HL-60 (cell line): ENCODE data around the gene RFWD3.

Experiments used
- DNase-seq, 2 experiments: peaks; one replicate each; pipeline ENCODE4 v3.0.0-alpha.2; 2010 to 2020; ENCODE audit warnings: low read depth in 1 of 2, low spot score in 1 of 2
- H3K27ac ChIP-seq: fragments of 250-450 bp; sonication (Bioruptor Pico); replicated peaks from 2 replicates; pipeline ENCODE4 v1.5.1; 2020; ENCODE audit warnings: mild to moderate bottlenecking, moderate library complexity
- H3K27me3 ChIP-seq: fragments of 250-450 bp; sonication (Bioruptor Pico); 2 replicates; pipeline ENCODE4 v1.5.1; 2021; ENCODE audit warnings: mild to moderate bottlenecking, moderate library complexity; ENCODE audit not compliant: insufficient read depth, poor library complexity, severe bottlenecking
- H3K4me3 ChIP-seq: replicated peaks from 2 replicates; pipeline ENCODE4 v1.5.1; 2011; ENCODE audit warnings: mild to moderate bottlenecking, control low read depth, low read length; ENCODE audit not compliant: insufficient read depth
- CTCF ChIP-seq: IDR thresholded peaks from one replicate; pipeline ENCODE4 v1.5.1; 2011; ENCODE audit warnings: low read length, control low read depth, inconsistent platforms; ENCODE audit not compliant: insufficient read depth
- GABPA ChIP-seq: IDR thresholded peaks from 2 replicates; pipeline ENCODE4 v1.6.1; 2012; ENCODE audit warnings: low read depth
- POLR2AphosphoS5 ChIP-seq: IDR thresholded peaks from 2 replicates; pipeline ENCODE4 v1.6.1; 2012; ENCODE audit warnings: low read depth
- REST ChIP-seq: IDR thresholded peaks from 2 replicates; pipeline ENCODE4 v1.6.1; 2012; ENCODE audit warnings: low read depth; ENCODE audit not compliant: insufficient replicate concordance
- SPI1 ChIP-seq: IDR thresholded peaks from 2 replicates; pipeline ENCODE4 v1.6.1; 2012; ENCODE audit warnings: low read depth, mild to moderate bottlenecking, borderline replicate concordance

RFWD3 gene

DNA sequence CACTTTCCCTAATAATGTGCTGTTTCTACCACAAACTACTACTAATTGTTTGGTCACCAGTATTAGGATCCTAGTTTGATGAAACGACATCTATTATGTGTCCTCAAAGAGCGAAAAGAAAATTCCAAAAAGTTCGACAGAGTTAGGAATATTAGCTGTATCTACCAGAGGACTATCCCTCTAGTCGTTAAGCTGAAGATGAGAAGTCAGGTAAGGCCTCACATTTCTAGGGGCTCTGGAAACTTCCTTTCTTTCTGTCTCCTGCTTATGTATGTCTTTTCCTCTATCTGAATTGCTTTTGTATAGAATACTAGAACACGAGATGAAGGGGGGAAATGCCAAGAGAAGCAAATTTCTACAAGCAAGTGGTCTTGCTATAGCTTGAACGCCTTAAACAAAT is 61.3 kb downstream of the RFWD3 start:
- H3K4me3 ChIP-seq: peak overlapping the region; percentile 95
- H3K27ac ChIP-seq: no peak overlapping the region
- H3K27me3 ChIP-seq: no peaks in the 10 kb centered on the region
- no peak for TF ChIP-seq GABPA
- TF ChIP-seq CTCF: no peak
- TF ChIP-seq REST: no peak
- TF ChIP-seq SPI1: no peak
- no peak for TF ChIP-seq POLR2AphosphoS5
- DNase-seq: no peak

- no peak overlapping the region for H3K4me3 ChIP-seq
- no peak overlapping the region for H3K27ac ChIP-seq
- DNase-seq: no peak
- TF ChIP-seq POLR2AphosphoS5 (no peak), SPI1 (no peak), REST (no peak), GABPA (no peak), CTCF (no peak)
- H3K27me3 ChIP-seq: no peaks in the 10 kb centered on the region
Observed at GRCh38 chr16:74603848-74604247, 62.8 kb downstream of the RFWD3 start.

DNA sequence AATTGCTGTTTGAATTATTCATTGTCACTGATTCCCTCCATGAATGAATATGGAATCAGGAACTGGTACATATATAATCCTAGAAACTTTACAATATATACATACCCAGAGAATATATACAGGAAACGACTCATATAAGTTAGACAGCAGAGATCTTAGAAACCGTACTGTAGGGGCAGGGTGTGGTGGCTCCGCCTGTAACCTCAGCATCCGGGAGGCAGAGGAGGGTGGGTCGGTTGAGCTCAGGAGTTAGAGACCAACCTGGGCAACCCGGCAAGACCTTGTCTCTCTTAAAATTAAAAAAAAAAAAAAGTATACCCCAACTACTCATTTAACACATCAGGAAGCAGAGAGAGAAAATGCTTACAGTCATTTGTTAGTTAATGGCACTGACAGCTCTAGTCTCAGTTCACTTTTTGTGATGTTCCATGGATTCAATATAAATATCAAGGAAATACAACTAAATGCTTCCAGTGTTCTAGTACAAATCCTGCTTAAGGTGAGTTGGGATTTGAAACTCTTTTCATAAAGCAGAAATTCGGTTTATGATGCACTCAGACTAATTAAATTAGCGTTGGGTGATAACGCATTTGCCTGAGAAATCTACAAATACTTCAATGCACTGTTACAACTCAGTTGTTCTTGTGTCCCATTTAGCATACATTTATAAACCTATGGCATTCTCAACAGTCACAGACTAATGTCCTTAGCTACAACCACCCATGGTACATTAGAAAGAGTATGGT is 65.4 kb downstream of the RFWD3 start:
- H3K27me3 ChIP-seq: no peaks in the 10 kb centered on the region
- DNase-seq: no peak
- H3K27ac ChIP-seq: no peak overlapping the region
- no peak overlapping the region for H3K4me3 ChIP-seq
- no peak for TF ChIP-seq GABPA
- no peak for TF ChIP-seq POLR2AphosphoS5
- no peak for TF ChIP-seq REST
- TF ChIP-seq SPI1: no peak
- TF ChIP-seq CTCF: no peak
